Measurements from ENCODE around the gene TNFRSF17.
"Not testable (repeated sequence)": the region's sequence is repeated elsewhere in the genome, so short reads cannot be mapped to it uniquely, and the experiment has no call there.

The TNFRSF17 gene

DNA sequence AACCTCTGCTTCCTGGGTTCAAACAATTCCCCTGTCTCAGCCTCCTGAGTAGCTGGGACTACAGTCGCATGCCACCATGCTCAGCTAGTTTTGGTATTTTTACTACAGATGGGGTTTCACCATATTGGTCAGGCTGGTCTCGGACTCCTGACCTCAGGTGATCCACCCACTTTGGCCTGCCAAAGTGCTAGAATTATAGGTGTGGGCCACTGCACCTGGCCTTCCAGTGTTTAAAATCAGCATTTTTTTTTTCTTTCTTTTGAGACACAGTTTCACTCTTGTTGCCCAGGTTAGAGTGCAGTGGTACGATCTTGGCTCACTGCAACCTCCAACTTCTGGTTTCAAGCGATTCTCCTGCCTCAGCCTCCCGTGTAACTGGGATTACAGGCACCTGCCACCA, 5.3 kb downstream of the TNFRSF17 start:
- DNase-seq (ENCODE audit: low read depth in 2 of 2): not testable (repeated sequence)

DNA sequence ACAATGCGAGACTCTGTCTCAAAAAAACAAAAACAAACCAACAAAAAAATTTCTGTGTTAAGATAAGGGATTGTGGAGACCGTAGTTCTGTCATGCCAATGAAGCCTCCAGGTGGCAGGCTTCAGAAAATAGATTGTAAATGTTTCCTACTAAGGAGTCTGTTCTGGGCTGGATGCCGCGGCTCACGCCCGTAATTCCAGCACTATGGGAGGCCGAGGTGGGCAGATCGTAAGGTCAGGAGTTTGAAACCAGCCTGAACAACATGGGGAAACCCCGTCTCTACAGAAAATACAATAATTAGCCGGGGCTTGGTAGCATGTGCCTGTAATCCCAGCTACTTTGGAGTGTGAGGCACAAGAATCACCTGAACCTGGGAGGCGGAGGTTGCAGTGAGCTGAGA, 7.1 kb downstream of the TNFRSF17 start:
- no peak for DNase-seq (ENCODE audit: low read depth in 2 of 2)

DNA sequence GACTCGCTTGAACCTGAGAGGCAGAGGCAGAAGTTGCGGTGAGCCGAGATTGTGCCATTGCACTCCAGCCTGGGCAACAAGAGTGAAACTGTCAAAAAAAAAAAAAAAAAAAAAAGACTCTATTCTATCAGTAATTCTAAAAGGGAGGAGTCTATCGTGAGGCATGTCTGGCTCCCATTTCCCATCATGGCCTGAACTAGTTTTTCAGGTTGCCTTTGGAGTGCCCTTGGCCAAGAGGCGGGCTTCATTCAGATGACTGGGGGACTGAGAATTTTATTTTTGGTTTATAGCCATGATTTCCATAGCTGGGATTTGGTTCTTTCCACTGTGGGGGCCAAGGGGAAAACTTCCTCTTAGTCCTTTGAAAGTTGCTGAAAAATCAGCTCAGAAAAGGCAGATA, 8.1 kb downstream of the TNFRSF17 start:
- DNase-seq (ENCODE audit: low read depth in 2 of 2): no peak

DNA sequence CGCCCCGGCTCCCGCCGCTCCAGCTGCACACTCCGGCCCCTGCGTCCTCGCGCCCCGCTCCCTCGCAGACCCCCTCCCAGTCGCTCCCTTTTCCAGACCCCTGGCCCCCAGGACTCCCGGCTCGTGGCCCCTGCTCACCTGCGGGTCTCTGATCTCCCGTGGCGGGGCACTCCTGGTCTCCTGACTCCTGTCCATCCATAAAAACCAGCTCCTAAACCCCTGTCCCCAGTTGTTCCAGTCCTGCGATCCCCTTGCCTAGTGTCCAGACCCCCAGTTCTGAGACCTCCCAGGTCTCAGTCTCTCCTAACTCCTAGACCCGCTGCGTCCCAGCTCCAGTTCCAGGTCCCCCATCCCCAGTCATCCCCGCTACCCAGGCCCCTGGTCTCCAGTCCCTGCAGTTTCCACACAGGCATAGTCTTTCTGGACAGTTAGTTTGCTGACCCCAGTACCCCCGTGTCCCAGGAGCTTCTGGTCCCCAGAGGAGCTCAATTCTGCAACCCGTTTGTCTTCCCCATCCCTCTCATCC, 11.9 kb downstream of the TNFRSF17 start:
- DNase-seq (ENCODE audit: low read depth in 2 of 2): no peak

DNA sequence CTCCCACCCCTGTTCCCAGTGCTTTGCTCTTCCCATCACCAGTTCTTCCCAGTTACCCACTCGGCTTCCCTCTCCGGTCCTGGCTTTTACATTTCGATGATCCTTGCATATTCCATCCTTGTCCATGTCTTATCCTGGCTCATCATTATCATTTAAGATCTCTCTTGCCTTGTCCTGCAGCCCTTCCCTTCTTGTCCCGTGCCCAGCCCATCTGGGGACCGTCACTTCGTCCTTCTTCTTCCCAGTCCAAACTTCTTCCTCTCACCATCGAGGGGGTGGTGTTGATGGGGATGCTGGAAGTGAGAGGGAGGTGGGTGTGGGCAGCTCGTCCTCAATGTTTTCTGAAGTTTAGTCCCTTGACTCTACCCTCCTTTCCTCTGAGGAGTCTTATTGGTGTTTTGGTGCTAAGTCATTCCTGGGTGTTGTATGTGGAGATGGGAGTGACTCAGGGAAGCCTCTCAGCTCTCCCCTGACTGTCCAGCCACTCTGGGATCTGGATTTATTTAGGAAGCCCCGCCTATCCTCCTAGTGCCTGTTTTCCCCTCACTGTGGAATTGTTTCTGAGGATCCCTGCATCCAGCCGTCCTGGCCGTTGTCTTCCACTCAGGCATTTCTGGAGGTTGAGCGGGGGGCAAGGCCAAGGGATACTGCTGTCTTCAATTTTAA, 12.5 kb downstream of the TNFRSF17 start:
- DNase-seq (ENCODE audit: low read depth in 2 of 2): no peak

DNA sequence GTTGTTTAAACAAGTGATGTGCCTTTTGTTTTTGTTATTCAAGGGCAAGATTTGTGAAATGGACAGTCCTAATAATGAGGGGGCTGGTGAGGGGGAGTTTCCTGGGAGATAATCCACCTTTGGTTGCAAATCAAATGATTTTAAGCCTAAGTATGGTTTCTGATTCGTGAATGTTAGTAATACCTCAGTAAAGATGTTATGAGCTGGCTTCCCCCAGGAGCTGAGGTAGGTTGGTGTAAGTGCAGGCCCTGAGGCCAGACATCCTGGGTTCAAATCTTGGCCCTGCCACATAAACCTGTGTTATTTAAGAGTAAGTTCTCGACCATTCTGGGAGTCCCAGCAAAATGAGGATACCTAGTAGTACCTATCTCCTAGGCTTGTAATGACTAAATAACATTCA, 13.1 kb downstream of the TNFRSF17 start:
- no peak for DNase-seq (ENCODE audit: low read depth in 2 of 2)

DNA sequence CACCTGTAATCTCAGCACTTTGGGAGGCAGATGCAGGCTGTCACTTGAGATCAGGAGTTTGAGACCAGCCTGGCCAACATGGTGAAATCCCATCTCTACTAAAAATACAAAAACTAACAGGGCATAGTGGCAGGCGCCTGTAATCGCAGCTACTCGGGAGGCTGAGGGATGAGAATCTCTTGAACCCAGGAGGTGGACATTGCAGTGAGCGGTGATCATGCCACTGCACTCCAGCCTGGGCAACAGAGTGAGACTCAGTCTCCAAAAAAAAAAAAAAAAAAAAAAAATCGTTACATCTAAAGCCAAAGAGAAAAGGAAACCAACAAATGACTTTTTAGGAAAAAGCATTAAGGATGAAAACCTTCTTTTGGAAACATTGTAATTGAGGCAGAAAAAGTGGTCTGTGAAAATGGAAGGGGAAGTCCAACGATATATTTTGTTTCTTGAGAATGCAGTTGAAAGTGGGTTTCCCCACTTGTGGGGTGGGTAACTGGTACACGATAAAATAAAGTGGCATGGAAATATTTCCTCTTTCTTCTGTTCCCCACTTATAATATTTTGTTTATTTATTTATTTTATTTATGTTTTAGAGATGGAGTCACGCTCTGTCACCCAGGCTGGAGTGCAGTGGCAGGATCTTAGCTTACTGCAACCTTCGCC, 14.1 kb downstream of the TNFRSF17 start:
- DNase-seq (ENCODE audit: low read depth in 2 of 2): no peak

DNA sequence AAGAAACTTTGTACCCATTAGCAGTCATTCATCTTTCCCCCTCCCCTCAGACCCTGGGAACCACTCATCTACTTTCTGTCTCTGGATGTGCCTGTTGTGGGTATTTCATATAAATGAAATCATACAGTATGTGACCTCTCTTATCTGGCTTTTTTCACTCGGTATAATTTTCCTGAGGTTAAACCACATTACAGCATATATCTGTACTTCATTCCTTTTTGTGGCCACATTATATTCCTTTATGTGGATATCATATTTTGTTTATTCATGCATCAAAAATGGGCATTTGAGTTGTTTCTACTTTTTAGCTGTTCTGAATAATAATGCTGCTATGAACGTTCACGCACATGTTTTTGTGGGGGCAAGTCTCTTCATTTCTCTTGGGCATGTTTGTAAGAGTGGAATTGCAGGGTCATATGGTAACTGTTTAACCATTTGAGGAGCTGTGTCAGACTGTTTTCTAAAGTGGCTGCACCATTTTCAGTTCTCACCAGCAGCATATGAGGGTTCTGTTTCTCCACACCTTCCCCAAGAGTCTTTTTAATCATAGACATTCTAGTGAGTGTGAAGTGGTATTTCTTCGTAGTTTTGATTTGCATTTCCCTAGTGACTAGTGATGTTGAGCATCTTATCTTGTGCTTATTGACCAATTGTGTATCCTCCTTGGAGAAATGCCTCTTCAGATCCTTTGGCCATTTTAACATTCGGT, 15.3 kb downstream of the TNFRSF17 start:
- DNase-seq (ENCODE audit: low read depth in 2 of 2): no peak

DNA sequence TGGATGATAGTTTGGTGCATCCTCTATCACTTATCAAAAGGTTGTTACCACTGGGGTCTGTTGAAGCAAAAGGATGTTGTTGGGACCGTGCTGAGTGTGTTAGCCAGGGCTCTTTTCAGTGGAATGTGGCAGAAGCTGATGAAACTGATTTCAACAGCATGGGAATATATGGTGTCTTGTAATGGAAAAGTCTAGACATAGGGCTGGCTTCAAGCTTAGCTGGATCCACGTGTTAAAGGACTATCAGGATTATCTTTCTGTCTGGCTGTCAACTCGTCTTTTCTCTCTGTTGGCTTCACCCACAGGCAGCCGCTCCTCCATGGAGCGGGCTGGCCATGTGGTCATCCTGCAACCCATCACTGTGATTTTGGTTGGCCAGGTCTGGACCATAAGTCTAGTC, 20.2 kb downstream of the TNFRSF17 start:
- DNase-seq (ENCODE audit: low read depth in 2 of 2): no peak

DNA sequence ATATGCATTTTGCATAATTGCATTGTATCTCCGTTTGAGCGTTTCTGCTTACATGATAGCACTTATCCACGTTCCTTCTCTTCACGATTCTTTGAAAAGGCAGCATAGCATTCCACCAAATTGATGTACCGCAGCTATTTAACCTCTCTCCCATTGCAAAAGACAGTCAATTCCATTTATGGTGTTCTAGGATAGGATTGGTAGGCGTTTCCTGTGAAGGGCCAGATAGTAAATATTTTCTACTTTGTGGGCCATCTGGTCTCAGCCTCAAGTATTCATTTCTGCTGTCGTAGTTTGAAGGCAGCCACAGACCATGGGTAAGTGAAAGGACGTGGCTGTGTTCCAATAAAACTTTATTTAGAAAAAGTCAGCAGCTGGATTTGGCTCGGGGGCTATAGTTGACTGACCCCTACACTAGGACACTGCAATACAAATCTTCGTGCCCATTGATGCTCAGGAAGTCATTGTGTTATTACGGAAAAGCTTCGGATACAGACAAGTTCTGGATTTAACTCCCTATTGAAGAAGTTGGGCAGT, 21.6 kb downstream of the TNFRSF17 start:
- DNase-seq (ENCODE audit: low read depth in 2 of 2): no peak

DNA sequence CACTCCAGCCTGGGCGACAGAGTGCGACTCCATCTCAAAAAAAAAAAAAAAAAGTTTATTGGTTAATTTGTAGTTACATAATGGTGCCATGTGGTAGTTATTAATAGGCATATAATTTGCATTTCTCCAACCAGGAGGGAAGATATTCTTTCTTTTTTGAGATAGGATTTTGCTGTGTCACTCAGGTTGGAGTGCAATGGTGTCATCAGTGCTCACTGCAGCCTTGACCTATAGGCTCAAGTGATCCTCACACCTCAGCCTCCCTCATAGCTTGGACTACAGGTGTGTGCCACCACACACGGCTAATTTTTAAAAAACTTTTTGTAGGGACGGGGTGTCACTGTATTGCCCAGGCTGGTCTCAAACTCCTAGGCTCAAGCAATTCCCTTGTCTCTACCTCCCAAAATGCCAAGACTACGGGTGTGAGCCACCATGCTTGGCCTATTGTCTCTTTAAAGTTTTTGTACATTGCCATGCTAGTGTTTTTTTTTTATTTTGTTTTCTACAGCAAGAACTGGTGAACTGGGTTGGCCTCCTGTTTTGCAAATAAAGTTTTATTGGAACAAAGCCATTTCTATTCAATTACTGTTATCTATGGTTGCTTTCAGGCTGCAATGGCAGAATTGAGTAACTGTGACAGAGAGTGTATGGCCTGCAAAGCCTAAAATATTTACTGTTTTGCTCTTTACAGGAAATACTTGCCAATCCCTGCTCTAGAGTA, 23.4 kb downstream of the TNFRSF17 start:
- DNase-seq (ENCODE audit: low read depth in 2 of 2): no peak

DNA sequence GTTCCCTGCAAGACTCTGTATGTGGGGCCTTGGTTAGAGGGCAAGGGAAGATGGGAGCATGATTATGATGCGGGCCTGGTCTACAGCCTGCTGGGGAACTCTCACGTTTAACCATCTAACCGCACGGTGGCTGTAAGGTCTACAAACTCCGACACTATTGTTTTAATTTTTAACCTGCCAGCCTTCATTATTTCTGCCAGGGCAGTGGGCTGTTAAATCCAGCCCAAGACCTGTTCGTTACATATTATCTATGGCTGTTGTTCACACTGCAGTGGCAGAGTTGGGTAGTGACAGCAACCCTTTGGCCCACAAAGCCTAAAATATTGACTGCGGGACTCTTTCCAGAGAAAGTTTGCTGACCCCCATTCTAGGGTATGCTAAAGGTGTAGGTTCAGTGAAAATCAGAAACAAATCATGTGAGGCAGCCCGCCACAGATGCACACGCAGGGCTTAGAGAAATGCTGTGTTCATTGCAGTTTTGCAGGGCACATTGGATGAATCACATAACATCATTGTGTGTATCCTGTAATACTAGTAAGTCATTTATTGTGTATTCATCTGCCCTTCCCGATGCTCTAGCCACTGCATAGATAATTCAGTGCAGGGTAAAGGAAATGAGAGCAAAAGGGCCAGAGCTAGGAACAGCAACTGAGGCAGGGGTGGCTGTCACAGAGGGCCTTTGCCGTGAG, 25.8 kb downstream of the TNFRSF17 start:
- no peak for DNase-seq (ENCODE audit: low read depth in 2 of 2)

DNA sequence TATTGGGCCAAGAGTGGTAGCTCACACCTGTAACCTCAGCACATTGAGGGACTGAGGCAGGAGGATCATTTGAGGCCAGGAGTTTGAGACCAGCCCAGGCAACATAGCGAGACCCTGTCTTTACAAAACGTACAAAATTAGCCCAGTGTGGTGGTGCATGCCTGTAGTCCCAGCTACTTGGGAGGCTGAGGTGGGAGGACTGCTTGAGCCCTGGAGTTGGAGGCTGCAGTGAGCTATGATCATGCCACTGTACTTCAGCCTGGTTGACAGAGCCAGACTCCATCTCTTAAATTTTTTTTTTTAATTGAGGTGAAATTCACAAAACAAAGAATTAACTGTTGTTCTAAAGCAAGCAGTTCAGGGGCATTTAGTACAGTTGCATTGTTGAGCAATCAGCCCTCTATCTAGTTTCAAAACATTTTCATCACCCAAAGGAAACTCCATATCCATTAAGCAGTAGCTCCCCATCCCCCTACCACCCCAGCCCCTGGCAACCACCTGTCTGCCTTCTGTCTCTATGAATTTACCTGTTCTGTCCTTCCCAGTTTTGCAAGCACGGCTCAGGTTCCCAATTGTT, 27.1 kb downstream of the TNFRSF17 start:
- no peak for DNase-seq (ENCODE audit: low read depth in 2 of 2)

DNA sequence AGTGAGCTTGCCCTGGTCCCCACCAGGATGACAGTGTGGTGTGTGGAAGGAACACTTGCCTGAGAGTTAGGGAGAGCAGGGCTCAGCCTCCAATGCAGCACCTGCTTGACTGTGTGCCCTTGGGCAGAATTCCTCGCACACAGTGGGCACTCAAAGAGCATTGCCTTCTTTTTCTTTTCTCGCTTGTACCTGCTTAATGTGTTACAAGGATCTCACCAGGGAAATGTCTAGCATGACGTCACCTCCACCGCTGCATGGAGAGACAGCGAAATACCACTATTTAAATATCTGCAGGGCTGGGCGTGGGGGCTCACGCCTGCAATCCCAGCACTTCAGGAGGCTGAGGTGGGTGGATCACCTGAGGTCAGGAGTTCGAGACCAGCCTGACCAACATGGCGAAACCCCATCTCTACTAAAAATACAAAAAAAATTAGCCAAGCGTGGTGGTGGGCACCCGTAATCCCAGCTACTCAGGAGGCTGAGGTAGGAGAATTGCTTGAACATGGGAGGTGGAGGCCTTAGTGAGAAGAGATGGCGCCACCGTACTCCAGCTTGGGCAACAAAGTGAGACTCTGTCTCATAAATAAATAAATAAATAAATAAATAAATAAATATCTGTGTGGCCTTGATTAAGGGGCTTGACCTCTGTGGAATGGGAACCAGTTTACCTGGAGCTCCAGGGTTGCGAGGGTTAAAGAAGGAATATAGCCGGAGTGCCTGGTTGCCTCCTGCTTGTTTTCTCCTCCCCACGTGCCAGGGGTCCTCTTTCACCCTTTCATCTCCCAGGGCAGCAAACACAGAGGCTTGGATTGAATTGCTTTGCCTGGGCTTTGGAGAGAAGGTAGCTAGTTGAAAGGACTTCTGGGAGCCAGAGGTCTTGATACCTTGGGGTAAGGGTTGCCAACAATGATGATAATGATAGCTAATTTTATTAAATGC, 27.8 kb downstream of the TNFRSF17 start:
- no peak for DNase-seq (ENCODE audit: low read depth in 2 of 2)

DNA sequence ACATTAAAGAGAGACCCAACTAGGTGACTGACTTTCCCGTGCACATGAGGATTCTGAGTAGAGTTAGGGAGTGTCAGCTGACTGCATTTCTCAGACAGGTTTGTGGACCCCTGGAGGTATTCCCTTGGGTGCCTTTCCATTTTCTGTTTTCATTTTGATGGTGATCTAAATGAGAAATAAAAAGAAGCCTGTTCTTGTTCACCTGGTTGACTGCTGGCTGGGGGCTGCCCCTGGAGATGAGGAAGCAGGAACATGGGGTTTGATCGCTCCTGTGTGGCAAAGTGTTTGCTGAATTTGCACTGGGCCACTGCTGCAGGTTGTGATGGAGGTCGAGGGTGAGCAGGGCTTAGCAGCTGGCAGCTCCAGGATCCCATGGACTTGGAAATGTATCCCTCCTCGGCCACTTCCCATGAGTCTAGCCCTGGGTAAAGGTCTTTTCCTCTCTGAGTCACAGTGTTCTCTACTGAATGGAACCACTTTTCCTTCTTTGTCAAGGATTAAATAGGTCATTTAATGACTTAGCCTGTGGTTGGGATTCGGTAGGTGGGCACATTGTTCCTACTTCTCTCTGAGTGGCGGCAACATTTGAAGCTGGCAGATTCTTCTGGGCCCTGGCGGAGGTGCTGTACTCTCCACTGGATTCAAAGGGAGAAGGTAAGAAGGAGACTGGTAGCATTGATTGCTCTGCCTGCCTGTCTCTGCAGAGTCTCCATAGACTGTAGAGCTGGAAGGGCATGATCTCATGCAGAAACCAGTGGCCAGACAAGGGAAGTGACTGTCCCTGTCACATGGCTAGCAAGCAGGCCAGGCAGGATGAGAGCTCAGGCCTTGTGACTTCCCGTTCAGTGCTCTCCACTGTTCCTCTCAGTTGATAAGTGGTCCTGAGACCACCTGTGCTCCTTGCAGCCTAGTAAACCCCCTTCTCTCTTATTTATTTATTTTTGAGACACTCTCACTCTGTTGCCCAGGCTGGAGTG, 29.4 kb downstream of the TNFRSF17 start:
- no peak for DNase-seq (ENCODE audit: low read depth in 2 of 2)

DNA sequence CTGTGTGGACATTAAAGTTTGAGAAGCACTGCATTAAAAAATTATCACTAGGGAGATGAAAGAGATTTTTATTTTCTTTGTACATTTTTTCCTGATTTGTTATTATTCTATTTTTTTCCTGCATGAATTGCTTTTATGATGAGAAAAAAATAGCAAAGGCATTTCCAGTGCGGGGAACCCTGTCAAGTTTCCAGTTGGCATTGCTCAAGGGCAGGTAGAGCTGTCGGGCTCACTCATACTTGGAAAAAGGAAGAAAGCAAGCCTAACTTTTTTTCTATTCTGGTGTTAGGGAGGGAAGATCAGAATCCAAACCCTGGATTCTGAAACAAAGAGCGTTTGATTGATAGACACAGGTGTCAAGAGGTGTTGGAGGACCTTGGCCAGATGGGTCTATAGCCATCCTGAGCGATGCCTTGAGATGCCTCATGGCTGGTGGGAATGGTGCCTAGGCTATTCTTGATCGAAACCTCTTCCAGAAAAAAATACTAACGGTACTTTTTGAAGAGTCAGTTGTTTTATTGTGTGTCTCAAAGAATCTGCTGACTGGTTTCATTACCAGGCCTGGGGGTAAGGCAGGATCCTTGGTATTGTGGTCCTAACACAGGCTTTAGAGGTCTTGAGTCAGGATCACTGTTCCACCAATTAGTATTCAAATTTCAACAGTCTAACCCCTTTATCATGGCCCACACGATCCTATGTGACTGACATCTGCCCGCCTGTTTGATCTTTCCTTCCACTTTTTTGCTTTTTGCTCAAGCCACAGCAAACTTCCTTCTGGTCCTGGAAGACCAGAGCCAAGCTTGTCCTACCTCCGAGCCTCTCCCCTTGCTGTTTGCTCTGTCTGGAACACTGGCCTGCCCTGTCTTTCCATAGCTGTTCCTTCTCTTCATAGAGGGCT, 31.7 kb downstream of the TNFRSF17 start:
- DNase-seq (ENCODE audit: low read depth in 2 of 2): no peak

DNA sequence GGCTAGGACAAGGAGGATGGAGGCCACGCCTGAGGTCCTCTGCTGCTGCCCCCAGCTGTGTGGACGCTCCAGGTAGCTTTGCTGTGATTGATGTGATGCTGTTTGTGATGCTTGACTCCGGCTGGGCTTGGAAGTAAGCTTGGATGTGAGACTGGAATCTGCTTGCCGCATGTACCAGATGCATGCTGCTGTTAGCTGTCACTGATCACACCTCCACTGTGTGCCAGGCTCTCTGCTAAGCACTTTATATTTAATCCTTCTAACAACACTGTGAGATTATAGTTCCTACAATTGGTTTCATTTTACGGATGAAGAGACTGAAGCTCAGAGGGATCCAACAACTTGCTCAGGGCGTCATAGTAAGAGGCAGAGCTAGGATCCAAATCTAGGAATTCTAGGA, 35.0 kb downstream of the TNFRSF17 start:
- DNase-seq (ENCODE audit: low read depth in 2 of 2): no peak

Data from stimulated activated CD8-positive, alpha-beta memory T cell treated with anti-CD3 and anti-CD28 coated beads, Interleukin-15, amount 100 ng/mL, for 4 hours (primary cell).